ENCODE measurements around the gene THADA. TPM values are rescaled to one million over a fixed set of nuclear protein-coding genes. Genes with fewer than 3 reads are reported as not detected.
A peak's percentile ranks its signal among the peaks of the same experiment; 100 is the strongest.

Gene THADA
- total RNA-seq, 1 donor from 2014 or later, result 28.3 TPM

DNA sequence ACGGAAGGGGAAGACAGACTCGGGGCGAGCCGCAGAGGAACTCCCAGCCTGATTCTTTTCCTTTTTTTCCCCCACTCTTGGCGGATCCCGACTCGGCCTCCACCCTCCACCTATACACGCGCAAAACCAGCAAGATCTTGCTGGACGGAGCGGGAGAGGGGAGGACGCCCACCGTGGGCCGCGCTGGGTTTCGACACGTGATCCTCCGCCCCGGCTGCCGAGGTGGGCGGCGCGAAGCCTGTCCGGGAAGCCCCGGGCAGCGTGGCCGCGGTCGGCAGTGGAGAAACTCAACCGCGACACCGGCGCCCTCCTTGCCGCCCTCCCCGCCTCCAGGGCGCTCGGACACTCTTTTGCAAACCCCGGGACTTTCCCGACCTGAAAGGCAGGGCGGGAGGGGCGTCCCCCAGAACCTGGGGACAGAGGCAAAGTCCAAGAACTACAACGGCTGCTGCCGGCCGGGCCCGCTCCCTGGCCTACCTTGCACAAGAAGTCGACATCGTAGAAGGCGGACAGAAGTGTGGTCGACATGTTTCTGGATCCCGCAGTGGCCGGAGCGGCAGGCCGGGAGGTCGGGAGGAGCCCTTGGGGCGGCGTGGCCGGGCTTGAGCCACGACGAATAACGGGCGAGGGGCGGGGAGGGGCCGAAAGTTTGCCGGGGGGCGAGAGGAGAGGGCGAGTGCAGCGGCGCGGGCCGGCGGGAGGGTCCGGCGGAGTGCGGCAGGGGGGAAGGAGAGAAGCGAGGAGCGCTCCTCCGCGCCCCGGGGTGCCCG is 369.9 kb downstream of the THADA start:
- H3K27ac Mint-ChIP-seq (ENCODE audit: unreplicated experiment), result peak overlapping the region; percentile 91
- H3K4me3 Mint-ChIP-seq (ENCODE audit: unreplicated experiment), result peak overlapping the region; percentile 97
- peaks cover 44% of the 10 kb centered on the region for H3K4me1 Mint-ChIP-seq (ENCODE audit: unreplicated experiment)

DNA sequence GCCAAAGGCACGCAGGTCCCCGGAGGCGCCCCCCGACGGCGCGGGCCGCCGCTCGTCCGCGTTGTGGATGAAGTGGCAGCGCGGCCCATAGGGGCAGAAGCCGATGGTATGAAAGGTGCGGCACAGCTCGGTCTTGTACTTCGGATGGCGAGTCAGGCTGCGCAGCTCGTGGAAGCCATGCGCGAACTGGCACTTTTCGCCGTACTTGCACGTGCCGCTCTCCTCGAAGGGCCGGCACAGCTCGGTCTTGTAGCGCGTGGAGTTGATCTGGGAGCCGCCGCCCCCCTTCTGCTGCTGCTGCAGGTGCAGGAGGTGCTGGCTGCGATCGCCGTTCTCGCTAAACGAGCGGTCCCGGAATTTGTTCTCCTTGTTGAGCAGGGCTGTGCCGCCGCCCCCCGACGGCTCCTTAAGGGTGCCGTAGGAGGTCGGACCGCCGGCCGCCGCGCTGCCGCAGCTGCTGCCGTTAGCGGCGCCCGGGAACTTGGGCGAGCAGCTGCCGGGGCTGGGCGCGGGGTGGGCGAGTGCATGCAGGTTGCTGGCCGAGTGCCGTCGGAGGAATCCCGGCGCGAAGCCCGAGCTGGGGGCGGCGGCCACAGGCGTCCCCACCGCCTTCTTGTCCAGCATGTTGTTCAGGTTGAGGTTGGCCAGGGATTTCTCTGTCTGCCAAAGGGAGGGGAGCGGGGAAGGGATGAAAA is 370.6 kb downstream of the THADA start:
- H3K4me3 Mint-ChIP-seq (ENCODE audit: unreplicated experiment), result peak overlapping the region; percentile 97
- peaks cover 51% of the 10 kb centered on the region for H3K4me1 Mint-ChIP-seq (ENCODE audit: unreplicated experiment)
- no peaks in the 10 kb centered on the region for H3K9me3 Mint-ChIP-seq (ENCODE audit: unreplicated experiment)
- no peaks in the 10 kb centered on the region for H3K27me3 Mint-ChIP-seq (ENCODE audit: unreplicated experiment)
- peak overlapping the region; percentile 91 for H3K27ac Mint-ChIP-seq (ENCODE audit: unreplicated experiment)
- TF ChIP-seq, protein P1, sequence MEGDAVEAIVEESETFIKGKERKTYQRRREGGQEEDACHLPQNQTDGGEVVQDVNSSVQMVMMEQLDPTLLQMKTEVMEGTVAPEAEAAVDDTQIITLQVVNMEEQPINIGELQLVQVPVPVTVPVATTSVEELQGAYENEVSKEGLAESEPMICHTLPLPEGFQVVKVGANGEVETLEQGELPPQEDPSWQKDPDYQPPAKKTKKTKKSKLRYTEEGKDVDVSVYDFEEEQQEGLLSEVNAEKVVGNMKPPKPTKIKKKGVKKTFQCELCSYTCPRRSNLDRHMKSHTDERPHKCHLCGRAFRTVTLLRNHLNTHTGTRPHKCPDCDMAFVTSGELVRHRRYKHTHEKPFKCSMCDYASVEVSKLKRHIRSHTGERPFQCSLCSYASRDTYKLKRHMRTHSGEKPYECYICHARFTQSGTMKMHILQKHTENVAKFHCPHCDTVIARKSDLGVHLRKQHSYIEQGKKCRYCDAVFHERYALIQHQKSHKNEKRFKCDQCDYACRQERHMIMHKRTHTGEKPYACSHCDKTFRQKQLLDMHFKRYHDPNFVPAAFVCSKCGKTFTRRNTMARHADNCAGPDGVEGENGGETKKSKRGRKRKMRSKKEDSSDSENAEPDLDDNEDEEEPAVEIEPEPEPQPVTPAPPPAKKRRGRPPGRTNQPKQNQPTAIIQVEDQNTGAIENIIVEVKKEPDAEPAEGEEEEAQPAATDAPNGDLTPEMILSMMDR (IDR thresholded peaks at IDR 0.05), result no peak
- peaks cover 22% of the 10 kb centered on the region for H3K36me3 Mint-ChIP-seq (ENCODE audit: unreplicated experiment)
- peak; percentile 87 for DNase-seq (ENCODE audit: extremely low spot score, unreplicated experiment)

More for the DNA sequence above, 369.9 kb downstream of the THADA start:
- no peaks in the 10 kb centered on the region for H3K27me3 Mint-ChIP-seq (ENCODE audit: unreplicated experiment)
- DNase-seq (ENCODE audit: extremely low spot score, unreplicated experiment), result peak; percentile 90
- TF ChIP-seq, protein P1 (IDR thresholded peaks at IDR 0.05), result no peak
- no peaks in the 10 kb centered on the region for H3K9me3 Mint-ChIP-seq (ENCODE audit: unreplicated experiment)
- H3K36me3 Mint-ChIP-seq (ENCODE audit: unreplicated experiment), result peaks cover 26% of the 10 kb centered on the region

DNA sequence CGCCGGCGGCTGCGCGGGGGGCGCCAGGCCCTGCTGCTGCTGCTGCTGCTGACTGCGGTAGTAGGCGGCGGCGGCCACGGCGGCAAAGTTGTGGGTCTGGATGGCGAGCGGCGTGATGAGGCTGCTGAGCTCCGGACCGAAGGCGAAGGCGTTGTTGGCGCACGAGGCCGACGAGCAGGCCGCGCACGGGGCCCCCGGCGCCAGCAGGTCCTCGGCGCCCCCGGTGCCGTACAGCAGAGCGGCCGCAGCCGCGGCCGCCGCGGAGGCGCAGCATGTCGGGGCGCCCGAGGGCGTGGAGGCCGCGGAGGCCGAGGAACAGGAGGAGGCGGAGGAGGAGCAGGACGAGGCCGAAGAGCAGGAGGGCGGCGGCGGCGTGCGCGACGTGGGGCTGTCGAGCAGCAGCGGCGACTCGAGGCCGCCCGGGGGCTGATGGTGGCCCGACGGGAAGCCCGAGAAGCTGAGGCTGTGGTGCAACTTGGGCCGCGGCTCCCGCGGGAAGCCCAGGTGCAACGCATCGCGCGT is 371.2 kb downstream of the THADA start:
- DNase-seq (ENCODE audit: extremely low spot score, unreplicated experiment), result no peak
- Mint-ChIP-seq H3K4me1 (ENCODE audit: unreplicated experiment) (peaks cover 56% of the 10 kb centered on the region), H3K27me3 (ENCODE audit: unreplicated experiment) (no peaks in the 10 kb centered on the region), H3K36me3 (ENCODE audit: unreplicated experiment) (peaks cover 21% of the 10 kb centered on the region), H3K9me3 (ENCODE audit: unreplicated experiment) (no peaks in the 10 kb centered on the region), H3K27ac (ENCODE audit: unreplicated experiment) (no peak overlapping the region), H3K4me3 (ENCODE audit: unreplicated experiment) (peak overlapping the region; percentile 97)
- TF ChIP-seq, protein P1 (IDR thresholded peaks at IDR 0.05), result no peak

DNA sequence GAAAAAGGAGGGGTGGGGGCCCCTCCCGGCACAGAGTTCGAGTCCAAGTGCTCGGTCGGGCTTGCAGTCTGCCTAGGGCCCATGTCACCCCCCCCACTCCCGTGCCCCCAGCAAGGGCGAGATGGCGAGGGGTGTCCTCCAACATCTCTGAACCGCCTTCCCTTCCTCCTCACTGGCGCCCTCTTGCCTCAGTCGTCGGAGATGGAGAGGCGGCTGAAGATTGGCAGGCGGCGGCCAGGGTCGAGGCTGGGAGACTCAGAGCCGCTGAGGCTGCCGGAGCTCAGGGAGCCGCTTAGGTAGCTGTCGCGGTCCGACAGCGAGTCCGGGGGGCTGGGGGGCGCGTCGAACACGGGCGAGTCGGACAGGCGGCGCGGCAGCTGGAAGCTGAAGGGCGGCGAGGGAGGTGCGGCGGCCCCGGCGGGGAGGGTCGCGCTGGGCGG is 371.7 kb downstream of the THADA start:
- TF ChIP-seq, protein P1 (IDR thresholded peaks at IDR 0.05), result peak; percentile 56
- Mint-ChIP-seq H3K4me3 (ENCODE audit: unreplicated experiment) (peak overlapping the region; percentile 97), H3K4me1 (ENCODE audit: unreplicated experiment) (peaks cover 56% of the 10 kb centered on the region), H3K36me3 (ENCODE audit: unreplicated experiment) (peaks cover 19% of the 10 kb centered on the region), H3K27ac (ENCODE audit: unreplicated experiment) (peak overlapping the region; percentile 98), H3K27me3 (ENCODE audit: unreplicated experiment) (no peaks in the 10 kb centered on the region), H3K9me3 (ENCODE audit: unreplicated experiment) (no peaks in the 10 kb centered on the region)
- DNase-seq (ENCODE audit: extremely low spot score, unreplicated experiment), result peak; percentile 91

DNA sequence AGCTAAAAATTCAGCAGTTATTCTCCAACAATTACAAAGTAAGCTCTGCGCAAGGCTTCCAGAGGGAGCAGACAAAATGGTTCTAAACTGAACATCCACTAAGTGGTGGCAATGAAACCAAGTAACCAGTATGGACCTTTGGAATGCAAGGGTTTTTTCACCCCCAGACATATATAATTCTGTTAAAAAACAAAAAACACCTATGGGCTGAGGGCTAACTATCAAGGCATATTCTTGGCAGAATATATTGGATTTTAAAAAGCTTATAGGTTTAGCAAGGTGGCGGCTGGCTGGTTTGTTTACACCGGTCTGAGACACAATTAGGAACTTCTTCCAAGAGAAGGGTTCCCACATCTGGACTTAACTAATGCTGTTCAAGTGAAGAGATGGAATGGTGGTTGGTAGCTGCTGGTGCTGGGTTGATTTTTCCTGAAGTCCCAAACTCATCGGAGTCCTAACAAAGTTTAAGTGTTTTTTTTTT is 372.3 kb downstream of the THADA start:
- H3K27ac Mint-ChIP-seq (ENCODE audit: unreplicated experiment), result peak overlapping the region; percentile 98
- no peaks in the 10 kb centered on the region for H3K9me3 Mint-ChIP-seq (ENCODE audit: unreplicated experiment)
- peaks cover 56% of the 10 kb centered on the region for H3K4me1 Mint-ChIP-seq (ENCODE audit: unreplicated experiment)
- no peaks in the 10 kb centered on the region for H3K27me3 Mint-ChIP-seq (ENCODE audit: unreplicated experiment)
- peaks cover 19% of the 10 kb centered on the region for H3K36me3 Mint-ChIP-seq (ENCODE audit: unreplicated experiment)
- no peak for DNase-seq (ENCODE audit: extremely low spot score, unreplicated experiment)
- TF ChIP-seq, protein P1 (IDR thresholded peaks at IDR 0.05), result no peak
- peak overlapping the region; percentile 97 for H3K4me3 Mint-ChIP-seq (ENCODE audit: unreplicated experiment)

Measured in osteocyte (in vitro differentiated cells).